Panc1 (cell line): Measurements from ENCODE around the gene WNT3A. TPM values are rescaled to one million over a fixed set of nuclear protein-coding genes. Genes with fewer than 3 reads are reported as not detected.

Experiments used
- ATAC-seq: fragments of 200-7000 bp; cut with Tn5 transposase; 2 replicates; pipeline ENCODE4 v1.9.1; 2020; ENCODE audit warnings: mild to moderate bottlenecking, moderate library complexity
- BruUV-seq: library from RNA; stranded (reverse); fragments of 400-500 nt; replicated peaks from 2 replicates; lab custom pipeline; 2021; lab: Mats Ljungman, UMichigan
- CTCF ChIA-PET: fragments of 300-600 bp; sonication (Branson Sonifier 250); formaldehyde crosslinking; loops from one replicate; lab custom pipeline; 2022; ENCODE audit warnings: antibody characterized with exemption; lab: Charles Lee
- POLR2A ChIA-PET: fragments of 300-600 bp; sonication (Branson Sonifier 250); formaldehyde crosslinking; loops from one replicate; lab custom pipeline; 2022; ENCODE audit warnings: antibody characterized with exemption; lab: Charles Lee
- DNase-seq: peaks from one replicate; pipeline ENCODE4 v3.0.0-alpha.2; 2010; ENCODE audit warnings: low read depth, low spot score
- H3K27ac ChIP-seq: 2 replicates; pipeline ENCODE4 v1.5.1; 2011; ENCODE audit warnings: mild to moderate bottlenecking, low read length, inconsistent platforms
- H3K27me3 ChIP-seq: fragments of 200-500 bp; sonication (Bioruptor generic); 2 replicates; pipeline ENCODE4 v1.6.0; 2014; ENCODE audit warnings: low read length, inconsistent platforms; ENCODE audit not compliant: control insufficient read depth, insufficient read depth
- H3K36me3 ChIP-seq: fragments of 200-500 bp; sonication (Bioruptor generic); 2 replicates; pipeline ENCODE4 v1.5.1; 2014; ENCODE audit warnings: inconsistent platforms, mild to moderate bottlenecking, low read length, moderate library complexity; ENCODE audit not compliant: control insufficient read depth, insufficient read depth
- H3K4me1 ChIP-seq: 2 replicates; pipeline ENCODE4 v1.5.1; 2011; ENCODE audit warnings: inconsistent platforms, mild to moderate bottlenecking, low read length, moderate library complexity; ENCODE audit not compliant: control insufficient read depth, insufficient read depth
- H3K4me3 ChIP-seq, 2 experiments: 2 replicates each; pipeline ENCODE4 v1.5.1; 2011 to 2012; ENCODE audit warnings: low read depth in 2 of 2, low read length in 2 of 2, mild to moderate bottlenecking in 2 of 2, inconsistent platforms in 1 of 2, moderate library complexity in 1 of 2
- H3K9me3 ChIP-seq: fragments of 200-500 bp; sonication (Bioruptor generic); 2 replicates; pipeline ENCODE4 v1.5.1; 2014; ENCODE audit warnings: low read depth, mild to moderate bottlenecking, inconsistent platforms, low read length, moderate library complexity; ENCODE audit not compliant: control insufficient read depth, insufficient read depth
- CTCF ChIP-seq: fragments of 450-650 bp; IDR thresholded peaks from 2 replicates; pipeline ENCODE4 v1.5.1; 2017; ENCODE audit warnings: mild to moderate bottlenecking
- POLR2AphosphoS5 ChIP-seq: IDR thresholded peaks from 2 replicates; pipeline ENCODE4 v1.6.1; 2012; ENCODE audit warnings: mild to moderate bottlenecking, low read depth, low read length, moderate library complexity
- REST ChIP-seq, 2 experiments: IDR thresholded peaks; 2 replicates each; pipeline ENCODE4 v1.6.1; 2011 to 2012; ENCODE audit warnings: low read depth in 2 of 2, control low read depth in 1 of 2, low read length in 1 of 2, mild to moderate bottlenecking in 1 of 2, moderate library complexity in 1 of 2; ENCODE audit not compliant: insufficient read depth in 1 of 2
- SIN3A ChIP-seq: IDR thresholded peaks from 2 replicates; pipeline ENCODE4 v1.6.1; 2012; ENCODE audit warnings: low read depth, mild to moderate bottlenecking, low read length, moderate library complexity, borderline replicate concordance; ENCODE audit not compliant: insufficient read depth
- TCF7L2 ChIP-seq: IDR thresholded peaks from 2 replicates; pipeline ENCODE4 v1.6.1; 2011; ENCODE audit warnings: mild to moderate bottlenecking, low read depth, low read length, inconsistent platforms
- in situ Hi-C: cut with HindIII; loops from 2 replicates; pipeline ENCODE4 v1.10.0; 2016; ENCODE audit warnings: low sequenced_read_pairs, low pct_unique_long_range_greater_than_20kb
- intact Hi-C: fragments of 100-400 bp; cut with micrococcal nuclease; formaldehyde crosslinking; loops from one replicate; pipeline ENCODE4 v1.10.0; 2022; ENCODE audit not compliant: unreplicated experiment
- total RNA-seq: library from RNA; stranded (reverse); gene quantifications from one replicate; pipeline ENCODE4 v1.2.1, GENCODE V29; 2021; ENCODE audit not compliant: unreplicated experiment

The WNT3A gene
- total RNA-seq, 1 experiment from 2014 or later: not detected

- Histone ChIP-seq H3K4me1 (no peaks in the 10 kb centered on the region), H3K36me3 (no peaks in the 10 kb centered on the region), H3K27me3 (no peaks in the 10 kb centered on the region), H3K9me3 (no peaks in the 10 kb centered on the region), H3K27ac (no peak overlapping the region), H3K4me3 (no peak overlapping the region)
- no TSS peak for BruUV-seq
- ChIA-PET CTCF (no interaction called here), POLR2A (no interaction called here)
- intact Hi-C loops: no loop called here
- in situ Hi-C loops: no loop called here
- no peak for TF ChIP-seq TCF7L2
- TF ChIP-seq REST (IDR thresholded peaks at IDR 0.05; ENCODE audit: insufficient read depth in 1 of 2, low read depth in 2 of 2, low read length in 1 of 2): no peak
- no peak for TF ChIP-seq POLR2AphosphoS5
- no peak for TF ChIP-seq SIN3A
- TF ChIP-seq CTCF: no peak
- ATAC-seq (no peak), DNase-seq (no peak)
Observed at GRCh38 chr1:228031276-228031995, 24.6 kb downstream of the WNT3A start.

GRCh38 chr1:228032041-228032440 is 25.2 kb downstream of the WNT3A start:
- POLR2A ChIA-PET: no interaction called here
- ATAC-seq (no peak), DNase-seq (no peak)
- CTCF ChIA-PET: no interaction called here
- intact Hi-C loops: no loop called here
- TF ChIP-seq CTCF: no peak
- no peak for TF ChIP-seq TCF7L2
- TF ChIP-seq REST (IDR thresholded peaks at IDR 0.05; ENCODE audit: insufficient read depth in 1 of 2, low read depth in 2 of 2, low read length in 1 of 2): no peak
- TF ChIP-seq POLR2AphosphoS5: no peak
- TF ChIP-seq SIN3A: no peak
- Histone ChIP-seq H3K4me3 (no peak overlapping the region), H3K27me3 (no peaks in the 10 kb centered on the region), H3K4me1 (no peaks in the 10 kb centered on the region), H3K9me3 (no peaks in the 10 kb centered on the region), H3K27ac (no peak overlapping the region), H3K36me3 (no peaks in the 10 kb centered on the region)
- BruUV-seq: no TSS peak
- in situ Hi-C loops: no loop called here
